ENCODE data around the gene TPSAB1. TPM values are rescaled to one million over a fixed set of nuclear protein-coding genes. Genes with fewer than 3 reads are reported as not detected.

Gene TPSAB1
- total and polyA plus RNA-seq, 10 of the 15 experiments (the other 5 are each of a cell fraction or from before 2014, with no cell fraction given), result 0.06 TPM; not detected in 9

- no peak for TF ChIP-seq REST (IDR thresholded peaks at IDR 0.05; ENCODE audit: low read depth, low read length)
- TF ChIP-seq POU2F2 (IDR thresholded peaks at IDR 0.05; ENCODE audit: borderline replicate concordance, low read depth, low read length), result no peak
- TF ChIP-seq NFXL1 (IDR thresholded peaks at IDR 0.05; ENCODE audit: borderline replicate concordance), result no peak
- TF ChIP-seq TBL1XR1 (IDR thresholded peaks at IDR 0.05; ENCODE audit: low read depth, low read length), result no peak
- TF ChIP-seq NKRF (conservative IDR thresholded peaks at IDR 0.05), result no peak
- TF ChIP-seq TAF1 (IDR thresholded peaks at IDR 0.05; ENCODE audit: borderline replicate concordance, low read depth, low read length), result no peak
- TF ChIP-seq E2F8 (IDR thresholded peaks at IDR 0.05; ENCODE audit: low read depth, partially characterized antibody), result no peak
- no peak for TF ChIP-seq HSF1 (IDR thresholded peaks at IDR 0.05; ENCODE audit: low read depth, low read length)
- TF ChIP-seq USF1 (IDR thresholded peaks at IDR 0.05; ENCODE audit: borderline replicate concordance, extremely low read length, insufficient read depth, low read depth, low read length), result no peak
Measured at GRCh38 chr16:1274767-1275166, 34.3 kb downstream of the TPSAB1 start (continued).

All from GM12878 (cell line).